ENCODE data around the gene OR4C6.

OR4C6 gene

GRCh38 chr11:55714982-55715888 lies 53.2 kb downstream of the OR4C6 start:
- DNase-seq (ENCODE audit: low spot score) = no peak
- in situ Hi-C loops (cut with MboI; ENCODE audit: low pct_unique_long_range_greater_than_20kb, low sequenced_read_pairs, unreplicated experiment) = no loop called here

More at GRCh38 chr11:55714982-55715888, 53.2 kb downstream of the OR4C6 start:
- TF ChIP-seq CTCF (IDR thresholded peaks at IDR 0.05; ENCODE audit: extremely low read depth, insufficient read depth, missing control alignments) = peak; percentile 47
